SH-SY5Y (cell line): ENCODE measurements around the gene MTIF2.

Experiments used
- GATA2 ChIP-seq: IDR thresholded peaks from 2 replicates; pipeline ENCODE4 v1.6.1; 2011; ENCODE audit warnings: mild to moderate bottlenecking, low read depth, low read length
- GATA3 ChIP-seq: IDR thresholded peaks from 2 replicates; pipeline ENCODE4 v1.6.1; 2011; ENCODE audit warnings: low read depth, mild to moderate bottlenecking, low read length, moderate library complexity

MTIF2 gene

GRCh38 chr2:55236992-55237543 lies 32.0 kb downstream of the MTIF2 start:
- TF ChIP-seq GATA2 (no peak), GATA3 (no peak)

- TF ChIP-seq GATA2, result no peak
These were observed 33.1 kb downstream of the MTIF2 start for GRCh38 chr2:55235724-55236538.

GRCh38 chr2:55233658-55233940 lies 35.4 kb downstream of the MTIF2 start:
- TF ChIP-seq GATA2 (no peak), GATA3 (no peak)

DNA sequence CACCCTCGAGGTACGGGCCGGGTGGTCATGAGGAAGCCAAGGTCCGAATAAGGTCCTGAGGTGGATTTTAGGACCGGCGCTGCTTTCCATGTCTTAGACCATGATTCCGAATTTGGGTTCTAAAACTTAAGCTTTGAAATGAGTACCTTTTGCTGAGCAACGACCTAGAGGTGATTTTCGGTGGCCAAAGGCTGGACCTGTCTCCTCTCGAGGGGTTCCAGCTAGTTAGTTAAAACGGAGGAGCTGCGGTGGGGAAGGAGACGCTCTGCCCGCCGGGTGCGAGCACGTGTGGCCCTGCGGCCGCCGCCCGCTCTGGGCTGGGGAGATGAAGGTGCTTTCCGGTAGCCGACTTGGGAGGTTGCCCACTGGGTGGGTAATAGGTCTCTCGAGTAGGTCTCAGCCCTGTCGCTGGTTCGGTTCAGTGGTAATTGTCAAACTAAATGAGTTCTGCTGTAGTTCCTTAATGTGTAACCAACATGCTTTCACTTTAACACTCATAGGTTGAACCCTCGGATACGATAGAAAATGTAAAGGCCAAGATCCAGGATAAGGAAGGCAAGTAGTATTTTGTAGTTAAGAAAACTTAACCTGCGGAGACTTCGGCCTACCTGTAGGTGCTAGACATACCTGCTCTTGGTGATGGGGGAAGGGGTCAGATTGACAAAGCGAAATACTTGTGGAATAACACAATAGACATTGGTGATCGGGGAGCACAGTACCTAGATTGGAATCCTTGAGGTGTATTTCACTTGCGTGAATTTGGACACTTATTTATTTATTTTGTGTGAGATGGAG lies 36.0 kb downstream of the MTIF2 start:
- no peak for TF ChIP-seq GATA2
- TF ChIP-seq GATA3, result no peak

GRCh38 chr2:55232084-55232862 lies 36.8 kb downstream of the MTIF2 start, which contains the start of the genes CLHC1 and RPS27A:
Gene CLHC1, minus strand, starts transcription at chr2:55232293. Its CDS starts 9,882 bp downstream, at chr2:55222411.
Gene RPS27A, plus strand, starts transcription at chr2:55232688. Its CDS starts 137 bp downstream, at chr2:55232825.
- peak; percentile 74 for TF ChIP-seq GATA2
- no peak for TF ChIP-seq GATA3

GRCh38 chr2:55231546-55232083 lies 37.4 kb downstream of the MTIF2 start:
- TF ChIP-seq GATA3 (no peak), GATA2 (no peak)

- TF ChIP-seq GATA2 (no peak), GATA3 (no peak)
These were observed 38.5 kb downstream of the MTIF2 start for GRCh38 chr2:55230551-55230950.

DNA sequence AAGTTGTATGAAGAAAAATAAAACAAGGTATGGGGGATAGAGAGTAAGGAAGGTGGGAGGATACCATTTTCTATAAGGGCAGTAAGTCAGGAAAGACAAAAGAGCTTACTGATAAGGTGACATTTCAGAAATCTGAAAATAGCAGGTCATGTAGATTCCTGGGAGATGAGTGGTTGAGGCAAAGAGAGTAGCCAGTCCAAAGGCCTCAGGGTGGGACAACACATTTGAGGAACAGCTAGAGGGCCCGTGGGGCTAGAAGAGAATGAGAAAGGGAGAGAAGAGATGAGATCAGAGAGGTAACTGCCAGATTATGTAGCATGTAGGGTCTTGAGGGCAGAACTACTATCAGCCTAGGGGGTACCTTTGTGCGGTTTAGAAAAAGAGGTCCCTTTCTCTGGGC lies 39.8 kb downstream of the MTIF2 start:
- TF ChIP-seq GATA2, result no peak
- TF ChIP-seq GATA3, result no peak

DNA sequence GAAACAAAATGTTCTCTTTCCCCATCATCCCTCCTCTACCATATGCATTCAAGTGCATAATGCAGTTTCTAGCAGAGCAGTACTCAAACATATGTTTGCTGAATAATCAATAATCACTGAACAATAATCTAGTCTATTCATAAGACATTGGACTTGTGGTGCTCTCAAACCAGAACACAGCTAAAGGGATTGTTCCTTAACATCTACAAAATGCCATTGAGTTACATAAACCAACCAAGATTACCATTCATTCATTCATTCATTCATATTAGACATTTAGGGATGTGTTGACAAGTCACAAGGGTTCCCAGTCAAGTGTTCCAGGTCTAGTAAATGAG lies 40.8 kb downstream of the MTIF2 start:
- TF ChIP-seq GATA2 (no peak), GATA3 (no peak)

GRCh38 chr2:55225481-55226020 lies 43.5 kb downstream of the MTIF2 start:
- TF ChIP-seq GATA3 (no peak), GATA2 (no peak)

DNA sequence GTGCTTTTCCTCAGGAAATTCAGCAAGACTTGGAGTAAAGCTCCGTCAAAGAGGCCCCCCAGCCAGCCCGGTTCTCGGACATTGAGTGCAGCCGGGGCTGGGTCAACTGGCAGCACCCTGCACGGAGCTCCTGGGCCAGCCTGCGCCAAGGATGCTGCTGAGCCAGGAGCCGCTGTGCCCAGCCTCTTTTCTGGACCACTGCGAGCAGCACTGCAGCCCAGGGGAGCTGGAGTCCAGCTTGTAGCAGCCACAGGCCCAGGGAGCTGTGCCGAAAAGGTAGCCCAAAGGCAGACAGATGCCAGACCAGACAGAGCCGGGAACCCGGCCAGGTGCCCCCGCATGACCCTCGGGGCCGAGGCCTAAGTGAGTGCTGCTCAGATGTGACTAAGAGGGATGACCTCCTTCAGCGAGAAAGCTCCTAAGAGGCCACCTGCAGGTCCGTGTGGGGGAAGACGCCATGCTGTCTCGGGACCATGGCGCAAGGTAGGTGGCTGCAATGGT lies 44.2 kb downstream of the MTIF2 start:
- no peak for TF ChIP-seq GATA3
- TF ChIP-seq GATA2, result no peak

GRCh38 chr2:55223958-55224760 lies 44.9 kb downstream of the MTIF2 start:
- TF ChIP-seq GATA3 (no peak), GATA2 (no peak)

- TF ChIP-seq GATA2 (no peak), GATA3 (no peak)
These were observed 55.2 kb downstream of the MTIF2 start for GRCh38 chr2:55213822-55214221.
